OCI-LY7 (cell line): ENCODE results near the gene GLYATL1.

ENCODE experiments used
- CTCF ChIP-seq: fragments of 200-600 bp; sonication (generic); conservative IDR thresholded peaks from 2 replicates; pipeline ENCODE4 v1.5.1; 2014; ENCODE audit warnings: mild to moderate bottlenecking, antibody characterized with exemption, low read length, moderate library complexity, mixed read lengths
- EZH2phosphoT487 ChIP-seq: fragments of 200-600 bp; sonication (generic); IDR thresholded peaks from 2 replicates; pipeline ENCODE4 v1.6.1; 2018; ENCODE audit warnings: low read depth, borderline replicate concordance, mild to moderate bottlenecking, mixed run types, antibody characterized with exemption, low read length, moderate library complexity, mixed read lengths

GRCh38 chr11:58928691-58929090, 10.6 kb upstream of the GLYATL1 start:
- no peak for TF ChIP-seq EZH2phosphoT487
- no peak for TF ChIP-seq CTCF
